SK-N-MC (cell line): Measurements from ENCODE around the gene KIFC3.

ENCODE experiments used
- EZH2 ChIP-seq: fragments of 200-600 bp; sonication (generic); IDR thresholded peaks from one replicate; pipeline ENCODE4 v1.6.1; 2017; ENCODE audit warnings: antibody characterized with exemption
- FOXP2 ChIP-seq: optimal IDR thresholded peaks from 2 replicates; pipeline ENCODE3; 2011; ENCODE audit warnings: mild to moderate bottlenecking, moderate library complexity; ENCODE audit not compliant: insufficient read depth; ENCODE audit errors: extremely low read length, control extremely low read depth
- POLR2AphosphoS5 ChIP-seq: IDR thresholded peaks from 2 replicates; pipeline ENCODE4 v1.6.1; 2012; ENCODE audit warnings: mild to moderate bottlenecking, low read depth, low read length, borderline replicate concordance

DNA sequence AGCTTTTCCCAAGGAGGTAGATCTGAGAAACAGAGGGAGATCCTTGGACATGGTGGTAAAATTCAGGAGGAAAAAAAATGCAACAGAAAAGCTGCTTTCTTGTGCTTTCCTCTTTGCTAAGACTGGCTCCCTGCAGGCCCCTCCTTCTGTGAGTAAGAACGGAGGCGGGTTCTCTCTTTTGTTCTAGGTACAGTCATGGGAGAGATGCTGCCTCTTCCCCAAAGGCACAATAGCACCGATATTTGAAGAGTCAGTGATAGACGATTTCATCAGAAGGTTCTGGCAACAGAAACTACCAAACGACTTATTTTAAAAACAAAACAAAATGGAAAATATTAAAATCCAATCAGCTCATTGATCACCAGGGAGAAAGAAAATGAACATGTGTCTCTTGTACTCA is 32.6 kb upstream of the KIFC3 start:
- TF ChIP-seq POLR2AphosphoS5 = no peak
- no peak for TF ChIP-seq EZH2
- TF ChIP-seq FOXP2 = no peak
